Astrocyte (in vitro differentiated cells and primary cell): Measurements from ENCODE around the gene SPP2.

ENCODE experiments used
- CTCF ChIP-seq: IDR thresholded peaks from 2 replicates; pipeline ENCODE4 v1.5.1; 2011; ENCODE audit warnings: low read depth, mild to moderate bottlenecking, inconsistent platforms, low read length, moderate library complexity; ENCODE audit not compliant: insufficient read depth
- EZH2 ChIP-seq: IDR thresholded peaks from 2 replicates; pipeline ENCODE4 v1.6.1; 2012; ENCODE audit warnings: mild to moderate bottlenecking, low read length, inconsistent platforms; ENCODE audit not compliant: insufficient read depth

GRCh38 chr2:234044157-234044556, 6.3 kb upstream of the SPP2 start:
- TF ChIP-seq EZH2, result no peak
- TF ChIP-seq CTCF, result no peak
